CD14-positive monocyte (primary cell): ENCODE data around the gene ZNF583. TPM values are rescaled to one million over a fixed set of nuclear protein-coding genes. Genes with fewer than 3 reads are reported as not detected.

Experiments
- DNase-seq, 3 donors: peaks; one replicate each; pipeline ENCODE4 v3.0.0-alpha.2; 2011 to 2022
- H2AFZ ChIP-seq: 2 replicates; pipeline ENCODE4 v1.6.0; 2012; ENCODE audit warnings: mild to moderate bottlenecking, low read depth, low read length, inconsistent platforms; ENCODE audit not compliant: insufficient read depth, poor library complexity, severe bottlenecking
- H3K27ac ChIP-seq, 2 donors: 1 replicate in 1 of 2; 2 replicates in 1 of 2; pipeline ENCODE4 v1.5.1; 2012 to 2013; ENCODE audit warnings: low read length in 2 of 2, control low read depth in 1 of 2, inconsistent platforms in 1 of 2, low read depth in 1 of 2, mild to moderate bottlenecking in 1 of 2
- H3K27me3 ChIP-seq, 2 donors: one replicate each; pipeline versions ENCODE4 v1.6.0 to v1.6.1; 2011 to 2013; ENCODE audit warnings: low read length in 2 of 2; ENCODE audit not compliant: control insufficient read depth in 2 of 2, insufficient read depth in 2 of 2
- H3K36me3 ChIP-seq, 2 donors: replicated peaks in 1 of 2; 1 replicate in 1 of 2; 2 replicates in 1 of 2; pipeline versions ENCODE4 v1.5.1 to v1.6.1; 2012 to 2013; ENCODE audit warnings: low read length in 2 of 2, control low read depth in 1 of 2, inconsistent platforms in 1 of 2, mild to moderate bottlenecking in 1 of 2; ENCODE audit not compliant: insufficient read depth in 2 of 2, control insufficient read depth in 1 of 2
- H3K4me1 ChIP-seq, 2 donors: 1 replicate in 1 of 2; 2 replicates in 1 of 2; pipeline versions ENCODE4 v1.5.1 to v1.6.1; 2012 to 2013; ENCODE audit warnings: low read length in 2 of 2, control low read depth in 1 of 2, inconsistent platforms in 1 of 2, mild to moderate bottlenecking in 1 of 2, moderate library complexity in 1 of 2; ENCODE audit not compliant: insufficient read depth in 2 of 2, control insufficient read depth in 1 of 2
- H3K4me2 ChIP-seq: replicated peaks from 2 replicates; pipeline ENCODE3; 2012; ENCODE audit warnings: low read length, moderate library complexity, mild to moderate bottlenecking; ENCODE audit not compliant: poor library complexity, severe bottlenecking; ENCODE audit errors: extremely low read depth
- H3K4me3 ChIP-seq, 3 experiments: fragments of 200-600 bp in 1 of 3; sonication (generic) in 1 of 3; replicated peaks in 1 of 3; 1 replicate in 2 of 3; 2 replicates in 1 of 3; pipeline ENCODE4 v1.5.1; 2011 to 2013; ENCODE audit warnings: low read length in 3 of 3, mild to moderate bottlenecking in 3 of 3, control low read depth in 2 of 3, low read depth in 2 of 3, inconsistent platforms in 1 of 3, moderate library complexity in 1 of 3
- H3K79me2 ChIP-seq: 2 replicates; pipeline ENCODE4 v1.6.0; 2012; ENCODE audit warnings: mild to moderate bottlenecking, control low read depth, inconsistent platforms, low read length, moderate library complexity; ENCODE audit not compliant: insufficient read depth
- H3K9ac ChIP-seq: 2 replicates; pipeline ENCODE4 v1.6.0; 2017; ENCODE audit warnings: low read length, mild to moderate bottlenecking; ENCODE audit not compliant: insufficient read depth, poor library complexity, severe bottlenecking
- H3K9me3 ChIP-seq, 2 donors: replicated peaks in 1 of 2; 1 replicate in 1 of 2; 2 replicates in 1 of 2; pipeline versions ENCODE4 v1.5.1 to v1.6.1; 2012 to 2013; ENCODE audit warnings: low read length in 2 of 2, control low read depth in 1 of 2; ENCODE audit not compliant: control insufficient read depth in 1 of 2, insufficient read depth in 1 of 2
- H4K20me1 ChIP-seq: 2 replicates; pipeline ENCODE4 v1.6.0; 2012; ENCODE audit warnings: mild to moderate bottlenecking, low read length, control low read depth, moderate library complexity; ENCODE audit not compliant: insufficient read depth
- H3K27ac Mint-ChIP-seq, 7 donors: one replicate each; pipeline ENCODE4 v1.8.0; 2020; ENCODE audit warnings: mild to moderate bottlenecking in 7 of 7, mixed read lengths in 7 of 7, moderate library complexity in 6 of 7, inconsistent platforms in 2 of 7
- H3K27me3 Mint-ChIP-seq, 3 donors: one replicate each; pipeline ENCODE4 v1.8.0; 2021 to 2022; ENCODE audit warnings: low read depth in 3 of 3, mild to moderate bottlenecking in 3 of 3, mixed read lengths in 3 of 3, moderate library complexity in 3 of 3, inconsistent platforms in 1 of 3
- H3K36me3 Mint-ChIP-seq, 2 donors: one replicate each; pipeline ENCODE4 v1.8.0; 2020; ENCODE audit warnings: mixed read lengths in 2 of 2, inconsistent platforms in 1 of 2, mild to moderate bottlenecking in 1 of 2
- H3K4me1 Mint-ChIP-seq: one replicate; pipeline ENCODE4 v1.8.0; 2020; ENCODE audit warnings: mild to moderate bottlenecking, mixed read lengths
- H3K4me3 Mint-ChIP-seq, 2 donors: one replicate each; pipeline ENCODE4 v1.8.0; 2020; ENCODE audit warnings: mild to moderate bottlenecking in 2 of 2, mixed read lengths in 2 of 2, moderate library complexity in 1 of 2
- H3K9me3 Mint-ChIP-seq, 7 donors: one replicate each; pipeline ENCODE4 v1.8.0; 2020 to 2022; ENCODE audit warnings: mixed read lengths in 7 of 7, mild to moderate bottlenecking in 6 of 7, moderate library complexity in 6 of 7, inconsistent platforms in 2 of 7
- WGBS: methylation state at CpG from one replicate; pipeline ENCODE4 v1.1.5; 2013; ENCODE audit warnings: missing lambda C conversion rate; ENCODE audit not compliant: insufficient coverage; 5-methylcytosine and 5-hydroxymethylcytosine counted together
- intact Hi-C, 2 donors: fragments of 100-400 bp; cut with micrococcal nuclease; formaldehyde crosslinking; loops; one replicate each; pipeline versions ENCODE4 v1.15.0 to v1.15.1; 2023
- polyA plus RNA-seq, 3 donors: library from polyadenylated mRNA; depleted of rRNA in 1 of 3; unstranded in 2 of 3; stranded (reverse) in 1 of 3; fragments of 300-500 nt in 2 of 3; fragments of >200 nt in 1 of 3; fragmentation: Illumina TruSeq in 2 of 3; gene quantifications; 1 replicate in 2 of 3; 2 replicates in 1 of 3; pipeline ENCODE4 v1.2.3, GENCODE V29; 2012 to 2021
- TF ChIP-seq, protein P1 (sequence below): fragments of 200-600 bp; IDR thresholded peaks from one replicate; pipeline ENCODE4 v1.8.0; 2022; ENCODE audit warnings: antibody characterized with exemption, mild to moderate bottlenecking

ZNF583 gene
- polyA plus RNA-seq, 3 donors, result 1.3 to 6.6 (median 4.0) TPM

GRCh38 chr19:56372281-56372680 lies 31.9 kb upstream of the ZNF583 start:
- Histone ChIP-seq H3K4me1 (peaks cover 10 to 19% of the 10 kb centered on the region in 2 donors), H3K4me2 (no peak overlapping the region), H3K79me2 (no peaks in the 10 kb centered on the region), H3K27me3 (no peaks in the 10 kb centered on the region), H3K9me3 (peaks cover 37 to 75% of the 10 kb centered on the region in 2 donors), H3K36me3 (peaks cover 27 to 74% of the 10 kb centered on the region in 2 donors), H3K27ac (no peak overlapping the region), H3K9ac (no peak overlapping the region), H2AFZ (no peak overlapping the region), H4K20me1 (no peaks in the 10 kb centered on the region), H3K4me3 (no peak overlapping the region)
- H3K36me3 Mint-ChIP-seq, result peaks cover 56 to 62% of the 10 kb centered on the region in 2 donors
- H3K9me3 Mint-ChIP-seq, result peaks cover 49 to 70% (median 63%) of the 10 kb centered on the region in 7 donors
- peaks cover 0 to 6% (median 5%) of the 10 kb centered on the region in 3 donors for H3K27me3 Mint-ChIP-seq
- WGBS, result no CpG with 5 or more reads among the region's 1 CpG
- no peak for DNase-seq
- H3K4me3 Mint-ChIP-seq, result no peak overlapping the region
- intact Hi-C loops, result no loop called here
- peaks cover 17% of the 10 kb centered on the region for H3K4me1 Mint-ChIP-seq
- no peak overlapping the region for H3K27ac Mint-ChIP-seq
- TF ChIP-seq, protein P1, sequence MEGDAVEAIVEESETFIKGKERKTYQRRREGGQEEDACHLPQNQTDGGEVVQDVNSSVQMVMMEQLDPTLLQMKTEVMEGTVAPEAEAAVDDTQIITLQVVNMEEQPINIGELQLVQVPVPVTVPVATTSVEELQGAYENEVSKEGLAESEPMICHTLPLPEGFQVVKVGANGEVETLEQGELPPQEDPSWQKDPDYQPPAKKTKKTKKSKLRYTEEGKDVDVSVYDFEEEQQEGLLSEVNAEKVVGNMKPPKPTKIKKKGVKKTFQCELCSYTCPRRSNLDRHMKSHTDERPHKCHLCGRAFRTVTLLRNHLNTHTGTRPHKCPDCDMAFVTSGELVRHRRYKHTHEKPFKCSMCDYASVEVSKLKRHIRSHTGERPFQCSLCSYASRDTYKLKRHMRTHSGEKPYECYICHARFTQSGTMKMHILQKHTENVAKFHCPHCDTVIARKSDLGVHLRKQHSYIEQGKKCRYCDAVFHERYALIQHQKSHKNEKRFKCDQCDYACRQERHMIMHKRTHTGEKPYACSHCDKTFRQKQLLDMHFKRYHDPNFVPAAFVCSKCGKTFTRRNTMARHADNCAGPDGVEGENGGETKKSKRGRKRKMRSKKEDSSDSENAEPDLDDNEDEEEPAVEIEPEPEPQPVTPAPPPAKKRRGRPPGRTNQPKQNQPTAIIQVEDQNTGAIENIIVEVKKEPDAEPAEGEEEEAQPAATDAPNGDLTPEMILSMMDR, result no peak

DNA sequence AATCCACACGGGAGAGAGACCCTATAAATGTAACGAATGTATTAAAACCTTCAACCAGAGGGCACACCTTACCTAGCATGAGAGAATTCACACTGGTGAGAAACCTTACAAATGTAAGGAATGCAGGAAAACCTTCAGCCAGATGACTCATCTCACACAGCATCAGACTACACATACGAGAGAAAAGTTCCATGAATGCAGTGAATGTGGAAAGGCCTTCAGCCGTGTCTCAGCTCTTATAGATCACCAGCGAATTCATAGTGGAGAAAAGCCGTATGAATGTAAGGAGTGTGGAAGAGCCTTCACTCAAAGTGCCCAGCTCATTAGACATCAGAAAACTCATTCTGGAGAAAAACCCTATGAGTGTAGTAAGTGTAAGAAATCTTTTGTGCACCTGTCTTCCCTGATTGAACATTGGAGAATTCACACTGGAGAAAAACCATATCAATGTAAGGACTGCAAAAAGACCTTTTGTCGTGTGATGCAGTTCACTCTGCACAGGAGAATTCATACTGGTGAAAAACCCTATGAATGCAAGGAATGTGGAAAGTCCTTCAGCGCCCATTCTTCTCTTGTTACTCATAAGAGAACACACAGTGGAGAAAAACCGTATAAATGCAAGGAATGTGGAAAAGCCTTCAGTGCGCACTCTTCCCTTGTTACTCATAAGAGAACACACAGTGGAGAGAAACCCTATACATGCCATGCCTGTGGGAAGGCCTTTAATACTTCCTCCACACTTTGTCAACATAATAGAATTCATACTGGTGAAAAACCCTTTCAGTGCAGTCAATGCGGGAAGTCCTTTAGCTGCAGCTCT lies 26.8 kb upstream of the ZNF583 start:
- Histone ChIP-seq H3K9me3 (peaks cover 58 to 98% of the 10 kb centered on the region in 2 donors), H2AFZ (no peak overlapping the region), H3K4me1 (no peaks in the 10 kb centered on the region), H3K36me3 (peaks cover 31 to 57% of the 10 kb centered on the region in 2 donors), H4K20me1 (no peaks in the 10 kb centered on the region), H3K9ac (no peak overlapping the region), H3K4me3 (peak overlapping the region in 1 of 3 experiments; percentile 28), H3K4me2 (no peak overlapping the region), H3K27me3 (no peaks in the 10 kb centered on the region), H3K27ac (no peak overlapping the region), H3K79me2 (no peaks in the 10 kb centered on the region)
- Mint-ChIP-seq H3K9me3 (peaks cover 48 to 92% (median 85%) of the 10 kb centered on the region in 7 donors), H3K27me3 (peaks cover 0 to 3% (median 0%) of the 10 kb centered on the region in 3 donors), H3K4me3 (no peak overlapping the region), H3K4me1 (no peaks in the 10 kb centered on the region), H3K27ac (no peak overlapping the region), H3K36me3 (peaks cover 43 to 52% of the 10 kb centered on the region in 2 donors)
- DNase-seq, result no peak
- intact Hi-C loops, result no loop called here
- TF ChIP-seq, protein P1, result no peak
- WGBS, result 100% methylated on average over 2 of the region's 11 CpGs
